Endothelial cell of umbilical vein (primary cell): ENCODE data around the gene PRKAG2. TPM values are rescaled to one million over a fixed set of nuclear protein-coding genes. Genes with fewer than 3 reads are reported as not detected.

Source experiments
- BruUV-seq: library from RNA; stranded (reverse); fragments of 400-500 nt; replicated peaks from 2 replicates; lab custom pipeline; 2021; lab: Mats Ljungman, UMichigan
- CTCF ChIA-PET: fragments of 300-600, 350-600 bp; sonication (Branson Sonifier 250); formaldehyde crosslinking; loops from one replicate; lab custom pipeline; 2021; ENCODE audit warnings: antibody characterized with exemption, inconsistent platforms; lab: Charles Lee
- POLR2A ChIA-PET: fragments of 300-600, 350-600 bp; sonication (Branson Sonifier 250); formaldehyde crosslinking; loops from one replicate; lab custom pipeline; 2021; ENCODE audit warnings: antibody characterized with exemption, inconsistent platforms; lab: Charles Lee
- DNase-seq: peaks from one replicate; pipeline ENCODE4 v3.0.0-alpha.2; 2011; ENCODE audit warnings: low read depth, low spot score
- FAIRE-seq: peaks from 2 replicates; lab custom pipeline; 2011; peaks lifted over from hg19 to GRCh38; lab: Jason Lieb, UNC
- H2AFZ ChIP-seq: 2 replicates; pipeline ENCODE4 v1.6.0; 2012; ENCODE audit warnings: low read depth, low read length, control low read depth, inconsistent platforms
- H3K27ac ChIP-seq: 2 replicates; pipeline ENCODE4 v1.5.1; 2011; ENCODE audit warnings: low read depth, mild to moderate bottlenecking, control low read depth, low read length, moderate library complexity; ENCODE audit not compliant: insufficient read depth
- H3K27me3 ChIP-seq, 2 experiments: 2 replicates each; pipeline versions ENCODE4 v1.6.0 to v1.6.1; 2011; ENCODE audit warnings: low read length in 2 of 2, mixed read lengths in 1 of 2; ENCODE audit not compliant: control insufficient read depth in 2 of 2, insufficient read depth in 2 of 2
- H3K36me3 ChIP-seq, 2 experiments: 2 replicates in 1 of 2; 3 replicates in 1 of 2; pipeline ENCODE4 v1.5.1; 2011; ENCODE audit warnings: low read length in 2 of 2, mild to moderate bottlenecking in 1 of 2, moderate library complexity in 1 of 2; ENCODE audit not compliant: control insufficient read depth in 2 of 2, insufficient read depth in 2 of 2; ENCODE audit errors: extremely low read depth in 1 of 2
- H3K4me1 ChIP-seq: 3 replicates; pipeline ENCODE4 v1.5.1; 2011; ENCODE audit warnings: mild to moderate bottlenecking, low read length; ENCODE audit not compliant: control insufficient read depth, insufficient read depth; ENCODE audit errors: extremely low read depth
- H3K4me2 ChIP-seq: 2 replicates; pipeline ENCODE4 v1.6.1; 2011; ENCODE audit warnings: low read length, control low read depth, mixed read lengths; ENCODE audit not compliant: insufficient read depth
- H3K4me3 ChIP-seq, 3 experiments: fragments of 200-600 bp in 1 of 3; sonication (generic), shearing (Covaris generic) in 1 of 3; replicated peaks in 1 of 3; 2 replicates each; pipeline ENCODE4 v1.5.1; 2011 to 2016; ENCODE audit warnings: control low read depth in 3 of 3, low read length in 3 of 3, mild to moderate bottlenecking in 2 of 3, inconsistent platforms in 1 of 3, low read depth in 1 of 3, moderate library complexity in 1 of 3; ENCODE audit not compliant: insufficient read depth in 1 of 3
- H3K79me2 ChIP-seq: 2 replicates; pipeline ENCODE4 v1.6.0; 2012; ENCODE audit warnings: low read length, inconsistent platforms; ENCODE audit not compliant: control insufficient read depth, insufficient read depth
- H3K9ac ChIP-seq: replicated peaks from 2 replicates; pipeline ENCODE3; 2011; ENCODE audit warnings: low read length, control low read depth; ENCODE audit not compliant: insufficient read depth; ENCODE audit errors: extremely low read depth
- H3K9me1 ChIP-seq: replicated peaks from 3 replicates; pipeline ENCODE4 v1.6.0; 2011; ENCODE audit warnings: mild to moderate bottlenecking, low read length; ENCODE audit not compliant: control insufficient read depth, insufficient read depth; ENCODE audit errors: extremely low read depth
- H3K9me3 ChIP-seq: replicated peaks from 2 replicates; pipeline ENCODE4 v1.5.1; 2012; ENCODE audit warnings: low read length, inconsistent platforms; ENCODE audit not compliant: control insufficient read depth, insufficient read depth
- H4K20me1 ChIP-seq: replicated peaks from 2 replicates; pipeline ENCODE3; 2011; ENCODE audit warnings: mild to moderate bottlenecking, low read length; ENCODE audit not compliant: control insufficient read depth, insufficient read depth; ENCODE audit errors: extremely low read depth
- EZH2 ChIP-seq: IDR thresholded peaks from 2 replicates; pipeline ENCODE4 v1.6.1; 2012; ENCODE audit warnings: borderline replicate concordance, low read depth, mild to moderate bottlenecking, moderate library complexity, low read length, inconsistent platforms; ENCODE audit not compliant: severe bottlenecking
- FOS ChIP-seq: IDR thresholded peaks from 2 replicates; pipeline ENCODE4 v1.6.1; 2011; ENCODE audit warnings: mild to moderate bottlenecking, low read length, moderate library complexity, borderline replicate concordance; ENCODE audit not compliant: insufficient read depth
- GATA2 ChIP-seq: IDR thresholded peaks from 2 replicates; pipeline ENCODE4 v1.7.0; 2011; ENCODE audit warnings: low read depth, mild to moderate bottlenecking, moderate library complexity, mixed read lengths, low read length; ENCODE audit not compliant: insufficient read length, insufficient read depth
- MYC ChIP-seq: IDR thresholded peaks from one replicate; pipeline ENCODE4 v1.6.1; 2011; ENCODE audit warnings: mild to moderate bottlenecking, low read depth, low read length
- POLR2AphosphoS5 ChIP-seq: IDR thresholded peaks from 2 replicates; pipeline ENCODE4 v1.6.1; 2012; ENCODE audit warnings: low read depth, mild to moderate bottlenecking, control low read depth, low read length, moderate library complexity; ENCODE audit not compliant: insufficient read depth
- dilution Hi-C: fragments of 300-500 bp; cut with MboI; formaldehyde crosslinking; loops from one replicate; pipeline ENCODE4 v1.15.0; 2019; ENCODE audit warnings: low sequenced_read_pairs; ENCODE audit not compliant: extremely low pct_ligation_motif_present
- intact Hi-C: fragments of 100-400 bp; cut with micrococcal nuclease; formaldehyde crosslinking; loops from one replicate; pipeline ENCODE4 v1.10.0; 2022
- polyA plus RNA-seq, 4 experiments: library from polyadenylated mRNA; depleted of rRNA in 3 of 4; stranded (reverse) in 3 of 4; unstranded in 1 of 4; fragments of >200 nt; gene quantifications; 2 replicates each; pipeline versions ENCODE4 v1.2.1 to v1.2.3, GENCODE V29; 2011 to 2012; ENCODE audit warnings: missing spikeins in 1 of 4
- total RNA-seq: library from RNA; stranded (reverse); gene quantifications from 2 replicates; pipeline ENCODE4 v1.2.3, GENCODE V29; 2021
- TF ChIP-seq, protein P1 (sequence below), 2 donors: IDR thresholded peaks; 1 replicate in 1 of 2; 2 replicates in 1 of 2; pipeline ENCODE4 v1.5.1; 2011; ENCODE audit warnings: low read length in 2 of 2, mild to moderate bottlenecking in 2 of 2, moderate library complexity in 2 of 2, control low read depth in 1 of 2, inconsistent platforms in 1 of 2, low read depth in 1 of 2; ENCODE audit not compliant: insufficient read depth in 1 of 2; ENCODE audit errors: extremely low read depth in 1 of 2

Gene PRKAG2
- total and polyA plus RNA-seq, 2 donors (not counting 3 experiments of a cell fraction or from before 2014, with no cell fraction given), result 19.3 to 51.5 TPM

- Histone ChIP-seq H3K27me3 (peaks cover 5 to 11% of the 10 kb centered on the region in 2 experiments), H3K4me2 (no peak overlapping the region), H3K9me3 (no peaks in the 10 kb centered on the region), H3K4me1 (no peaks in the 10 kb centered on the region), H3K36me3 (no peaks in the 10 kb centered on the region), H3K9me1 (no peaks in the 10 kb centered on the region), H2AFZ (no peak overlapping the region), H3K9ac (no peak overlapping the region), H3K27ac (no peak overlapping the region), H3K79me2 (no peaks in the 10 kb centered on the region), H3K4me3 (no peak overlapping the region), H4K20me1 (no peaks in the 10 kb centered on the region)
- no peak for DNase-seq
- ChIA-PET POLR2A (no interaction called here), CTCF (no interaction called here)
- BruUV-seq, result no TSS peak
- FAIRE-seq, result no peak
- TF ChIP-seq, protein P1, sequence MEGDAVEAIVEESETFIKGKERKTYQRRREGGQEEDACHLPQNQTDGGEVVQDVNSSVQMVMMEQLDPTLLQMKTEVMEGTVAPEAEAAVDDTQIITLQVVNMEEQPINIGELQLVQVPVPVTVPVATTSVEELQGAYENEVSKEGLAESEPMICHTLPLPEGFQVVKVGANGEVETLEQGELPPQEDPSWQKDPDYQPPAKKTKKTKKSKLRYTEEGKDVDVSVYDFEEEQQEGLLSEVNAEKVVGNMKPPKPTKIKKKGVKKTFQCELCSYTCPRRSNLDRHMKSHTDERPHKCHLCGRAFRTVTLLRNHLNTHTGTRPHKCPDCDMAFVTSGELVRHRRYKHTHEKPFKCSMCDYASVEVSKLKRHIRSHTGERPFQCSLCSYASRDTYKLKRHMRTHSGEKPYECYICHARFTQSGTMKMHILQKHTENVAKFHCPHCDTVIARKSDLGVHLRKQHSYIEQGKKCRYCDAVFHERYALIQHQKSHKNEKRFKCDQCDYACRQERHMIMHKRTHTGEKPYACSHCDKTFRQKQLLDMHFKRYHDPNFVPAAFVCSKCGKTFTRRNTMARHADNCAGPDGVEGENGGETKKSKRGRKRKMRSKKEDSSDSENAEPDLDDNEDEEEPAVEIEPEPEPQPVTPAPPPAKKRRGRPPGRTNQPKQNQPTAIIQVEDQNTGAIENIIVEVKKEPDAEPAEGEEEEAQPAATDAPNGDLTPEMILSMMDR (IDR thresholded peaks at IDR 0.05; ENCODE audit: extremely low read depth in 1 of 2, insufficient read depth in 1 of 2, low read depth in 1 of 2, low read length in 2 of 2), result no peak
- TF ChIP-seq MYC, result no peak
- TF ChIP-seq FOS, result no peak
- TF ChIP-seq EZH2, result no peak
- no peak for TF ChIP-seq POLR2AphosphoS5
- TF ChIP-seq GATA2, result no peak
- intact Hi-C loops, result no loop called here
- dilution Hi-C loops, result no loop called here
Measured at GRCh38 chr7:151821806-151822540, 54.9 kb downstream of the PRKAG2 start.
